ENCODE results near the gene AP3M1.

Gene AP3M1

DNA sequence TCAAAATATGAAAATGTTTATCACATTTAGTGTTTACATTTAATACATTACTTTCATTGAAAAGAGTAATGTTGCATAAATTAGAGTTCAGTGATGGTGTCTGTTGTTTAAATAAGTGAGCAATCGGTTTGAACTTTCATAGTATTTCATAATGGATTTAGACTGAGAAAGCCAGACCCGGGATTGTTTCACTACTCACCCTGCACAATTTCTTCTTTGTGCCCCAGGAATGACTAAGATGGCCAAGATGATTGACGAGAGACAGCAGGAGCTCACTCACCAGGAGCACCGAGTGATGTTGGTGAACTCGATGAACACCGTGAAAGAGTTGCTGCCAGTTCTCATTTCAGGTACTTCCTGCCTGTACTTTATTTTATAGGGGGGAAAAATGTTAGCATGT, 78.1 kb downstream of the AP3M1 start:
- Histone ChIP-seq H3K36me3 (ENCODE audit: control insufficient read depth in 2 of 2, insufficient read depth in 1 of 2, low read length in 2 of 2) (peaks cover 8 to 55% of the 10 kb centered on the region in 2 experiments), H3K4me3 (ENCODE audit: low read depth, low read length) (no peak overlapping the region), H3K27ac (ENCODE audit: extremely low read depth, low read depth, low read length) (no peak overlapping the region), H3K4me1 (ENCODE audit: control insufficient read depth, insufficient read depth, low read length) (no peaks in the 10 kb centered on the region), H3K9me3 (ENCODE audit: control insufficient read depth, insufficient read depth, low read depth, low read length) (no peaks in the 10 kb centered on the region)
- TF ChIP-seq ZFP69B (tag by site-specific recombination; IDR thresholded peaks at IDR 0.05): no peak
- TF ChIP-seq ZNF623 (tag by site-specific recombination; IDR thresholded peaks at IDR 0.05): no peak
- TF ChIP-seq ZNF266 (tag by site-specific recombination; IDR thresholded peaks at IDR 0.05; ENCODE audit: low read depth): no peak
- no peak for TF ChIP-seq PRDM1 (tag by site-specific recombination; IDR thresholded peaks at IDR 0.05)
- no peak for TF ChIP-seq ZBTB7A (tag by site-specific recombination; IDR thresholded peaks at IDR 0.05; ENCODE audit: low read depth)
- TF ChIP-seq ZNF791 (tag by site-specific recombination; IDR thresholded peaks at IDR 0.05): no peak
- TF ChIP-seq ZNF132 (tag by site-specific recombination; IDR thresholded peaks at IDR 0.05; ENCODE audit: borderline replicate concordance): no peak
- TF ChIP-seq ZNF202 (tag by site-specific recombination; IDR thresholded peaks at IDR 0.05; ENCODE audit: borderline replicate concordance): no peak
- TF ChIP-seq ZNF324 (tag by site-specific recombination; IDR thresholded peaks at IDR 0.05): no peak
- POLR2A ChIA-PET: no interaction called here
- CTCF ChIA-PET: interaction anchor here (1.2 kb wide), 1 partner anchor 10 kb away, joined by 4 read pairs; no protein-coding TSS in a partner anchor

DNA sequence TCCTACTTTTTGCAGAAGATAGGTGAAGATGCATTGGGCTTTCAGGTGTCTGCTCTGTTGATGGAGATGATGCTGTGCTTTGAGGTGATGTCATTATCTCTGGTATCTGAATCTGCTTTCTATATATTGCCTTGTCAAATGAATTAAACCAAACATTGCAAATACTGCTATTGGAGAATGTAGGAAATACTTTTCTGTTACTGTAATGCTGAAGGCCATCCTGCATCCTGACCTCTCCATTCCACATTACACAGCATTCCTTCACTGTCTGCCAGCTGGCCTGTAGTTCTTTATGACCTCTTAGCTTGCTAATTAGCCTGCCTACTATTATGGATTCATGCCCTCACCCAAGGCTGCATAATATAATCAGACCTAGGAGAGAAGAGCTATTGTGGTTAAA, 79.5 kb downstream of the AP3M1 start:
- CTCF ChIA-PET: interaction anchor here (1.2 to 1.4 kb wide), 2 partner anchors 10 to 33 kb away, joined by 3 to 4 read pairs; no protein-coding TSS in a partner anchor
- H3K4me3 ChIP-seq (ENCODE audit: low read depth, low read length): no peak overlapping the region
- H3K36me3 ChIP-seq (ENCODE audit: control insufficient read depth in 2 of 2, insufficient read depth in 1 of 2, low read length in 2 of 2): peaks cover 8 to 50% of the 10 kb centered on the region in 2 experiments
- no peak overlapping the region for H3K27ac ChIP-seq (ENCODE audit: extremely low read depth, low read depth, low read length)
- POLR2A ChIA-PET: no interaction called here
- no peaks in the 10 kb centered on the region for H3K4me1 ChIP-seq (ENCODE audit: control insufficient read depth, insufficient read depth, low read length)
- no peaks in the 10 kb centered on the region for H3K9me3 ChIP-seq (ENCODE audit: control insufficient read depth, insufficient read depth, low read depth, low read length)
- TF ChIP-seq, protein P1, sequence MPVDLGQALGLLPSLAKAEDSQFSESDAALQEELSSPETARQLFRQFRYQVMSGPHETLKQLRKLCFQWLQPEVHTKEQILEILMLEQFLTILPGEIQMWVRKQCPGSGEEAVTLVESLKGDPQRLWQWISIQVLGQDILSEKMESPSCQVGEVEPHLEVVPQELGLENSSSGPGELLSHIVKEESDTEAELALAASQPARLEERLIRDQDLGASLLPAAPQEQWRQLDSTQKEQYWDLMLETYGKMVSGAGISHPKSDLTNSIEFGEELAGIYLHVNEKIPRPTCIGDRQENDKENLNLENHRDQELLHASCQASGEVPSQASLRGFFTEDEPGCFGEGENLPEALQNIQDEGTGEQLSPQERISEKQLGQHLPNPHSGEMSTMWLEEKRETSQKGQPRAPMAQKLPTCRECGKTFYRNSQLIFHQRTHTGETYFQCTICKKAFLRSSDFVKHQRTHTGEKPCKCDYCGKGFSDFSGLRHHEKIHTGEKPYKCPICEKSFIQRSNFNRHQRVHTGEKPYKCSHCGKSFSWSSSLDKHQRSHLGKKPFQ (tag by site-specific recombination; IDR thresholded peaks at IDR 0.05): no peak
- TF ChIP-seq ZNF184 (tag by site-specific recombination; IDR thresholded peaks at IDR 0.05): no peak
- 0 out of 2 replicates have a peak, but pooled peaks have one; percentile 35 for TF ChIP-seq ZBTB17 (tag by site-specific recombination; IDR thresholded peaks at IDR 0.05)
- TF ChIP-seq, protein P2, sequence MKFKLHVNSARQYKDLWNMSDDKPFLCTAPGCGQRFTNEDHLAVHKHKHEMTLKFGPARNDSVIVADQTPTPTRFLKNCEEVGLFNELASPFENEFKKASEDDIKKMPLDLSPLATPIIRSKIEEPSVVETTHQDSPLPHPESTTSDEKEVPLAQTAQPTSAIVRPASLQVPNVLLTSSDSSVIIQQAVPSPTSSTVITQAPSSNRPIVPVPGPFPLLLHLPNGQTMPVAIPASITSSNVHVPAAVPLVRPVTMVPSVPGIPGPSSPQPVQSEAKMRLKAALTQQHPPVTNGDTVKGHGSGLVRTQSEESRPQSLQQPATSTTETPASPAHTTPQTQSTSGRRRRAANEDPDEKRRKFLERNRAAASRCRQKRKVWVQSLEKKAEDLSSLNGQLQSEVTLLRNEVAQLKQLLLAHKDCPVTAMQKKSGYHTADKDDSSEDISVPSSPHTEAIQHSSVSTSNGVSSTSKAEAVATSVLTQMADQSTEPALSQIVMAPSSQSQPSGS (tag by site-specific recombination; IDR thresholded peaks at IDR 0.05; ENCODE audit: low read depth): peak; percentile 54; the same call in 1 of the 2 replicates
- TF ChIP-seq, protein P3, sequence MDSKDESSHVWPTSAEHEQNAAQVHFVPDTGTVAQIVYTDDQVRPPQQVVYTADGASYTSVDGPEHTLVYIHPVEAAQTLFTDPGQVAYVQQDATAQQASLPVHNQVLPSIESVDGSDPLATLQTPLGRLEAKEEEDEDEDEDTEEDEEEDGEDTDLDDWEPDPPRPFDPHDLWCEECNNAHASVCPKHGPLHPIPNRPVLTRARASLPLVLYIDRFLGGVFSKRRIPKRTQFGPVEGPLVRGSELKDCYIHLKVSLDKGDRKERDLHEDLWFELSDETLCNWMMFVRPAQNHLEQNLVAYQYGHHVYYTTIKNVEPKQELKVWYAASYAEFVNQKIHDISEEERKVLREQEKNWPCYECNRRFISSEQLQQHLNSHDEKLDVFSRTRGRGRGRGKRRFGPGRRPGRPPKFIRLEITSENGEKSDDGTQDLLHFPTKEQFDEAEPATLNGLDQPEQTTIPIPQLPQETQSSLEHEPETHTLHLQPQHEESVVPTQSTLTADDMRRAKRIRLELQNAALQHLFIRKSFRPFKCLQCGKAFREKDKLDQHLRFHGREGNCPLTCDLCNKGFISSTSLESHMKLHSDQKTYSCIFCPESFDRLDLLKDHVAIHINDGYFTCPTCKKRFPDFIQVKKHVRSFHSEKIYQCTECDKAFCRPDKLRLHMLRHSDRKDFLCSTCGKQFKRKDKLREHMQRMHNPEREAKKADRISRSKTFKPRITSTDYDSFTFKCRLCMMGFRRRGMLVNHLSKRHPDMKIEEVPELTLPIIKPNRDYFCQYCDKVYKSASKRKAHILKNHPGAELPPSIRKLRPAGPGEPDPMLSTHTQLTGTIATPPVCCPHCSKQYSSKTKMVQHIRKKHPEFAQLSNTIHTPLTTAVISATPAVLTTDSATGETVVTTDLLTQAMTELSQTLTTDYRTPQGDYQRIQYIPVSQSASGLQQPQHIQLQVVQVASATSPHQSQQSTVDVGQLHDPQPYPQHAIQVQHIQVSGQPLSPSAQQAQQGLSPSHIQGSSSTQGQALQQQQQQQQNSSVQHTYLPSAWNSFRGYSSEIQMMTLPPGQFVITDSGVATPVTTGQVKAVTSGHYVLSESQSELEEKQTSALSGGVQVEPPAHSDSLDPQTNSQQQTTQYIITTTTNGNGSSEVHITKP (tag by site-specific recombination; IDR thresholded peaks at IDR 0.05): no peak
- TF ChIP-seq ZNF423 (tag by site-specific recombination; IDR thresholded peaks at IDR 0.05): no peak
- TF ChIP-seq ZNF157 (tag by site-specific recombination; IDR thresholded peaks at IDR 0.05): no peak
- TF ChIP-seq ZEB2 (tag by site-specific recombination; IDR thresholded peaks at IDR 0.05): no peak
- no peak for TF ChIP-seq ZFP37 (tag by site-specific recombination; IDR thresholded peaks at IDR 0.05)
- TF ChIP-seq, protein P4, sequence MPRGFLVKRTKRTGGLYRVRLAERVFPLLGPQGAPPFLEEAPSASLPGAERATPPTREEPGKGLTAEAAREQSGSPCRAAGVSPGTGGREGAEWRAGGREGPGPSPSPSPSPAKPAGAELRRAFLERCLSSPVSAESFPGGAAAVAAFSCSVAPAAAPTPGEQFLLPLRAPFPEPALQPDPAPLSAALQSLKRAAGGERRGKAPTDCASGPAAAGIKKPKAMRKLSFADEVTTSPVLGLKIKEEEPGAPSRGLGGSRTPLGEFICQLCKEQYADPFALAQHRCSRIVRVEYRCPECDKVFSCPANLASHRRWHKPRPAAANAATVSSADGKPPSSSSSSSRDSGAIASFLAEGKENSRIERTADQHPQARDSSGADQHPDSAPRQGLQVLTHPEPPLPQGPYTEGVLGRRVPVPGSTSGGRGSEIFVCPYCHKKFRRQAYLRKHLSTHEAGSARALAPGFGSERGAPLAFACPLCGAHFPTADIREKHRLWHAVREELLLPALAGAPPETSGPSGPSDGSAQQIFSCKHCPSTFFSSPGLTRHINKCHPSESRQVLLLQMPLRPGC (tag by site-specific recombination; IDR thresholded peaks at IDR 0.05): peak; percentile 64; the same call in 1 of the 2 replicates
- TF ChIP-seq ZFP41 (tag by site-specific recombination; IDR thresholded peaks at IDR 0.05; ENCODE audit: borderline replicate concordance): no peak
